Measurements from ENCODE around the gene LCLAT1.

The LCLAT1 gene

GRCh38 chr2:30679426-30680088, 232.5 kb downstream of the LCLAT1 start (continued):
- TF ChIP-seq ZXDB (tag by site-specific recombination; IDR thresholded peaks at IDR 0.05) = no peak
- no peak for TF ChIP-seq ZNF596 (tag by site-specific recombination; IDR thresholded peaks at IDR 0.05)
- TF ChIP-seq HOXD13 (CRISPR knock-in tag; IDR thresholded peaks at IDR 0.05; ENCODE audit: borderline replicate concordance) = no peak
- TF ChIP-seq PBX3 (CRISPR knock-in tag; IDR thresholded peaks at IDR 0.05) = no peak

GRCh38 chr2:30680121-30680520, 233.1 kb downstream of the LCLAT1 start:
- ChIA-PET CTCF (no interaction called here), POLR2A (no interaction called here)
- Histone ChIP-seq H3K36me3 (ENCODE audit: control insufficient read depth in 2 of 2, insufficient read depth in 1 of 2, low read length in 2 of 2) (no peaks in the 10 kb centered on the region), H3K4me3 (ENCODE audit: low read depth, low read length) (no peak overlapping the region), H3K27ac (ENCODE audit: extremely low read depth, low read depth, low read length) (no peak overlapping the region), H3K9me3 (ENCODE audit: control insufficient read depth, insufficient read depth, low read depth, low read length) (no peaks in the 10 kb centered on the region), H3K4me1 (ENCODE audit: control insufficient read depth, insufficient read depth, low read length) (no peaks in the 10 kb centered on the region)
- TF ChIP-seq ZNF785 (tag by site-specific recombination; IDR thresholded peaks at IDR 0.05) (no peak), ZBTB17 (tag by site-specific recombination; IDR thresholded peaks at IDR 0.05) (no peak), ZNF585B (tag by site-specific recombination; IDR thresholded peaks at IDR 0.05) (no peak), ZNF777 (tag by site-specific recombination; IDR thresholded peaks at IDR 0.05; ENCODE audit: borderline replicate concordance) (no peak), GLIS1 (tag by site-specific recombination; IDR thresholded peaks at IDR 0.05) (no peak), ZNF513 (tag by site-specific recombination; IDR thresholded peaks at IDR 0.05) (no peak), HOXC10 (CRISPR knock-in tag; IDR thresholded peaks at IDR 0.05) (no peak), MZF1 (tag by site-specific recombination; IDR thresholded peaks at IDR 0.05; ENCODE audit: borderline replicate concordance) (no peak), MYNN (tag by site-specific recombination; IDR thresholded peaks at IDR 0.05; ENCODE audit: borderline replicate concordance) (no peak)

- ChIA-PET CTCF (interaction anchor here (0.5 to 0.6 kb wide), 2 partner anchors 19 to 516 kb away, joined by 3 to 4 read pairs; no protein-coding TSS in a partner anchor), POLR2A (no interaction called here)
- Histone ChIP-seq H3K4me1 (ENCODE audit: control insufficient read depth, insufficient read depth, low read length) (no peaks in the 10 kb centered on the region), H3K9me3 (ENCODE audit: control insufficient read depth, insufficient read depth, low read depth, low read length) (no peaks in the 10 kb centered on the region), H3K4me3 (ENCODE audit: low read depth, low read length) (no peak overlapping the region), H3K36me3 (ENCODE audit: control insufficient read depth in 2 of 2, insufficient read depth in 1 of 2, low read length in 2 of 2) (no peaks in the 10 kb centered on the region), H3K27ac (ENCODE audit: extremely low read depth, low read depth, low read length) (no peak overlapping the region)
- TF ChIP-seq IKZF3 (tag by site-specific recombination; IDR thresholded peaks at IDR 0.05) (no peak), ZNF280D (tag by site-specific recombination; IDR thresholded peaks at IDR 0.05) (no peak), SCRT1 (tag by site-specific recombination; IDR thresholded peaks at IDR 0.05; ENCODE audit: borderline replicate concordance) (no peak), ZFHX2 (tag by site-specific recombination; conservative IDR thresholded peaks at IDR 0.05) (no peak), BCL11B (tag by site-specific recombination; IDR thresholded peaks at IDR 0.05; ENCODE audit: low read depth) (no peak), YY1 (tag by site-specific recombination; IDR thresholded peaks at IDR 0.05) (no peak), ZNF704 (tag by site-specific recombination; IDR thresholded peaks at IDR 0.05) (no peak), ZNF513 (tag by site-specific recombination; IDR thresholded peaks at IDR 0.05) (no peak), ZNF571 (tag by site-specific recombination; IDR thresholded peaks at IDR 0.05) (no peak), BCL11A (tag by site-specific recombination; IDR thresholded peaks at IDR 0.05; ENCODE audit: low read depth) (no peak), ZNF544 (tag by site-specific recombination; IDR thresholded peaks at IDR 0.05) (no peak), ZNF121 (tag by site-specific recombination; IDR thresholded peaks at IDR 0.05) (no peak), ZXDB (tag by site-specific recombination; IDR thresholded peaks at IDR 0.05) (no peak), KLF9 (tag by site-specific recombination; IDR thresholded peaks at IDR 0.05; ENCODE audit: low read depth) (no peak), ZNF175 (tag by site-specific recombination; IDR thresholded peaks at IDR 0.05) (no peak)
Measured at GRCh38 chr2:30681022-30681421, 234.0 kb downstream of the LCLAT1 start.

All from HEK293 (cell line).